MCF 10A (cell line): ENCODE measurements around the gene ANKRD40. TPM values are rescaled to one million over a fixed set of nuclear protein-coding genes. Genes with fewer than 3 reads are reported as not detected.

ENCODE experiments used
- BruUV-seq: library from RNA; stranded (reverse); fragments of 400-500 nt; replicated peaks from 2 replicates; lab custom pipeline; 2021; lab: Mats Ljungman, UMichigan
- CTCF ChIA-PET: fragments of 300-600 bp; sonication (Branson Sonifier 250); formaldehyde crosslinking; extraction: SDS; loops from one replicate; lab custom pipeline; 2021; ENCODE audit warnings: antibody characterized with exemption, inconsistent platforms; lab: Yijun Ruan, JAX
- POLR2A ChIA-PET: fragments of 300-600, 350-650 bp; sonication (Branson Sonifier 250); formaldehyde crosslinking; extraction: SDS; loops from one replicate; lab custom pipeline; 2020; ENCODE audit warnings: antibody characterized with exemption, inconsistent platforms; lab: Yijun Ruan, JAX
- DNase-seq: peaks from one replicate; pipeline ENCODE4 v3.0.0-alpha.2; 2018; ENCODE audit not compliant: unreplicated experiment
- H3K27ac Mint-ChIP-seq: one replicate; pipeline ENCODE4 v1.8.0; 2022; ENCODE audit warnings: mild to moderate bottlenecking, low read depth, mixed read lengths; ENCODE audit not compliant: unreplicated experiment
- H3K27me3 Mint-ChIP-seq: one replicate; pipeline ENCODE4 v1.8.0; 2022; ENCODE audit warnings: mixed read lengths; ENCODE audit not compliant: insufficient read depth, unreplicated experiment
- H3K36me3 Mint-ChIP-seq: one replicate; pipeline ENCODE4 v1.8.0; 2022; ENCODE audit warnings: mild to moderate bottlenecking, moderate library complexity, mixed read lengths; ENCODE audit not compliant: insufficient read depth, unreplicated experiment
- H3K4me1 Mint-ChIP-seq: one replicate; pipeline ENCODE4 v1.8.0; 2022; ENCODE audit warnings: mixed read lengths; ENCODE audit not compliant: insufficient read depth, unreplicated experiment
- H3K4me3 Mint-ChIP-seq: one replicate; pipeline ENCODE4 v1.8.0; 2022; ENCODE audit warnings: mild to moderate bottlenecking, moderate library complexity, mixed read lengths; ENCODE audit not compliant: unreplicated experiment
- H3K9me3 Mint-ChIP-seq: one replicate; pipeline ENCODE4 v1.8.0; 2022; ENCODE audit warnings: mixed read lengths; ENCODE audit not compliant: unreplicated experiment
- CTCF ChIP-seq: fragments of 200-600 bp; IDR thresholded peaks from one replicate; pipeline ENCODE4 v1.8.0; 2022; ENCODE audit warnings: antibody characterized with exemption, mild to moderate bottlenecking; ENCODE audit not compliant: unreplicated experiment
- intact Hi-C: fragments of 100-400 bp; cut with micrococcal nuclease; formaldehyde crosslinking; loops from 2 replicates; pipeline ENCODE4 v1.14.1; 2022
- total RNA-seq: library from RNA; stranded (reverse); gene quantifications from 2 replicates; pipeline ENCODE4 v1.2.3, GENCODE V29; 2022

Gene ANKRD40
- total RNA-seq, 1 experiment from 2014 or later = 42.2 TPM

GRCh38 chr17:50675190-50675589 lies 32.5 kb downstream of the ANKRD40 start:
- H3K4me1 Mint-ChIP-seq = peaks cover 36% of the 10 kb centered on the region
- H3K27ac Mint-ChIP-seq = no peak overlapping the region
- H3K4me3 Mint-ChIP-seq = no peak overlapping the region
- ChIA-PET POLR2A (interaction anchor here (1.0 to 8.7 kb wide), 3 partner anchors 10 to 38 kb away, joined by 3 to 87 read pairs (median 28); partner anchors contain the start of gene ABCC3), CTCF (interaction anchor here (0.9 to 2.9 kb wide), 7 partner anchors 9 to 49 kb away, joined by 3 to 12 read pairs (median 4); no protein-coding TSS in a partner anchor)
- no TSS peak for BruUV-seq
- no peak for DNase-seq
- no peak for TF ChIP-seq CTCF
- H3K9me3 Mint-ChIP-seq = no peaks in the 10 kb centered on the region
- H3K36me3 Mint-ChIP-seq = peaks cover 53% of the 10 kb centered on the region
- H3K27me3 Mint-ChIP-seq = no peaks in the 10 kb centered on the region
- intact Hi-C loops = no loop called here

DNA sequence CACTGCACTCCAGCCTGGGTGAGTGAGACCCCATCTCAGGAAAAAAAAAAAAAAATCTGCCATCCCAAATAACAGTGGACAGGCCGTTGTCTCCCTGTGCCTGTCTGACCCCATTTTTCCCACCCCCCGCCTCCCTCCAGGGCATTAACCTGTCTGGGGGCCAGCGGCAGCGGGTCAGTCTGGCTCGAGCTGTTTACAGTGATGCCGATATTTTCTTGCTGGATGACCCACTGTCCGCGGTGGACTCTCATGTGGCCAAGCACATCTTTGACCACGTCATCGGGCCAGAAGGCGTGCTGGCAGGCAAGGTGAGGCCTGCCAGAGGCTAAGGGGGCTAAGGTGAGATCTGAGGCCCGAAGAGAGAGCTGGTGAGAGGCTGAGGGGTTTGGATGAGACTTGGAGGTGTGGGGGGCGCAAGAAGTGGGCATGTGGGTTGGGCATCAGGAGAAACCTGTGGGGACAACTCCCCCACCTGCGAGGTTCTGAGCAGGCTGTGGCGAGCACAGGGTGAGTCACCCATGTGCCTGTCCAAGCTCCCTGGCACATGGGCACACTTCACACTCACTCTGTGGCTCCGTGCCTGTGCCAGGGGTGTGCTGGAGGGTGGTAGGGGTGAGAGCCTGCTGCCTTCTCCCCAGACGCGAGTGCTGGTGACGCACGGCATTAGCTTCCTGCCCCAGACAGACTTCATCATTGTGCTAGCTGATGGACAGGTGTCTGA lies 34.7 kb downstream of the ANKRD40 start:
- Mint-ChIP-seq H3K9me3 (no peaks in the 10 kb centered on the region), H3K4me3 (peak overlapping the region; percentile 26), H3K36me3 (peaks cover 47% of the 10 kb centered on the region), H3K27me3 (no peaks in the 10 kb centered on the region), H3K4me1 (peaks cover 41% of the 10 kb centered on the region), H3K27ac (peak overlapping the region; percentile 82)
- DNase-seq = peak; percentile 96
- ChIA-PET CTCF (interaction anchor here (0.5 to 2.9 kb wide), 8 partner anchors 11 to 131 kb away, joined by 3 to 12 read pairs (median 4); no protein-coding TSS in a partner anchor), POLR2A (interaction anchor here (0.7 to 8.7 kb wide), 12 partner anchors 12 to 218 kb away, joined by 3 to 87 read pairs (median 4); partner anchors contain the start of genes ABCC3 and LUC7L3)
- BruUV-seq = no TSS peak
- intact Hi-C loops = no loop called here
- no peak for TF ChIP-seq CTCF

DNA sequence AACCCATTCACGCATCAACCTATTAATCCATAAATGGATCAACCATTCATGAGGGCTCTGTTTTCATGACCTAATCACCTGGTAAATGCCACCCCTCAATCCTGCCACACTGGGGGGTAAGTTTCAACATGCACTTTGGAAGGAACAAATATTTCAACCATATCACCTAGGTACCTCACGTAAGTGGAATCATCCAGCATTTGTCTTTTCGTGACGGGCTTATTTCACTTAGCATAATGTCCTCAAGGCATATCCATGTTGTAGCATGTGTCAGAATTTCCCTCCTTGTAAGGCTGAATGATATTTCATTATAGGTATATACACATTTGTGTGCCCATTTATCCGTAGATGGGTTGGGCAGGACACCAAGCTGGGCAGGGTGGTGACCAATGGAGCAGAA lies 35.6 kb downstream of the ANKRD40 start:
- Mint-ChIP-seq H3K27ac (no peak overlapping the region), H3K36me3 (peaks cover 40% of the 10 kb centered on the region), H3K4me1 (peaks cover 49% of the 10 kb centered on the region), H3K4me3 (no peak overlapping the region), H3K27me3 (no peaks in the 10 kb centered on the region), H3K9me3 (no peaks in the 10 kb centered on the region)
- no TSS peak for BruUV-seq
- DNase-seq = no peak
- intact Hi-C loops = no loop called here
- ChIA-PET POLR2A (interaction anchor here (1.4 to 8.7 kb wide), 5 partner anchors 11 to 47 kb away, joined by 5 to 87 read pairs (median 11); partner anchors contain the start of genes ABCC3 and LUC7L3), CTCF (interaction anchor here (1.2 kb wide), 1 partner anchor 33 kb away, joined by 4 read pairs; no protein-coding TSS in a partner anchor)
- no peak for TF ChIP-seq CTCF
